Frontal cortex (tissue), 4 donors: ENCODE measurements around the gene TMEM134. TPM values are rescaled to one million over a fixed set of nuclear protein-coding genes. Genes with fewer than 3 reads are reported as not detected.
A peak's percentile ranks its signal among the peaks of the same experiment; 100 is the strongest.

Experiments used
- DNase-seq, 2 donors: peaks; one replicate each; pipeline ENCODE4 v3.0.0; 2012; ENCODE audit warnings: low spot score in 2 of 2
- FAIRE-seq: peaks from 2 replicates; lab custom pipeline; 2012; peaks lifted over from hg19 to GRCh38; lab: Jason Lieb, UNC
- total RNA-seq: library from RNA; depleted of rRNA; stranded (reverse); fragments of >200 nt; gene quantifications from one replicate; pipeline ENCODE4 v1.2.3, GENCODE V29; 2014
- donor health status: control.
- donor health status: control.
- donor health status: control.

Gene TMEM134
- total RNA-seq, 1 donor from 2014 or later = 17.5 TPM

DNA sequence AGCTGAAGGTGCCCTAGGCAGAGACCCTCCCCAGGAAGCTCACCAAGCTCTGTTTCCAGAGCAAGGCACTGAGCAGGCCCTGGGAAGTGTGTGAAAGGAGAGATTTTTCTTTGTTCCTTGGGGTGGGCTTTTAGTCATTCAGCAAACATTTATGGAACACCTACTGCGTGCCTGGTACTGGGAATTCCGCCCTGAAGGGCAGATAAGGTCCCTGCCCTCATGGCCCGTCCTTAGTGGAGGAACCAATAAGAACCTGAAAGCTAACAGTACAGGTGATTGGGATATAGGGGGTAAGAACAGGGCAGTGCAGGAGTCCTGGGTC lies 3.9 kb downstream of the TMEM134 start:
- FAIRE-seq (no peak), DNase-seq (no peak)

DNA sequence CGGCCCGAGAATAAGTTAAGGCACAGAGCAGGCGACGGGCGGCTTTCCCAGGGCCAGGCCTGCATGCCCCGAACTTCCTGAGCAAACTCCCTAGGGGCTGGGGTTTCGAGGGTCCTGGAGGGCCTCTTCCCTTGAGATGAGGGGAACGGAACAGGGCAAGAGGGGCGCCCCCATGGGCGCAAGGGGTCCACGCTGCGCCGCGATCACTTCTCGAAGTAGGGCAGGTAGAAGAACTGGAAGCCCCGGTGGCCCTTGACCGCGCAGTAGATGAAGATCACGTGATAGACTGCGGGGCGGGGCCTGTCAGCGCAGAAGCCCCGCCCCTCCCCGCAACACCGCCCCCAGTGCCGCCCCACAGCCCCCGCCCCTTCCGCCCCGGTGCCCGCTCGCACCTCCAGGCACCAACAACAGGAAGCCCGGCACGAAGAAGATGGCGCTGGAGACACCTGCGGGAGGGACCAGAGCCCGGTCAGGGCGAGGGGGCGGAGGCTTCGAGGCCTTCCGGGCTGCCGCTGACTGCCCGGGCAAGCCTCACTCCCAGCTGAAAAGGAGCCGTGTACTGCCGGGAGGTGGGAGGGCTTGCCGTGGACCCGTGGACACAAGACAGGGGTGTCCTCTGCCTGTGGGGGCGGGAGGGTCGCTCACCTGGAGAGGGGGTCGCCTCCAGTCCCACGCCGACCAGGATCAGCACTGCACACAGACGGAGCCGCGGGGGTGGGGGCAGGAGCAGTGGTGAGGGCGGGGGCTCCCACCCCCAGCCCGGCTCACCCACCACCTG lies 4.5 kb downstream of the TMEM134 start:
- DNase-seq (peak; percentile 84 to 92), FAIRE-seq (no peak)

DNA sequence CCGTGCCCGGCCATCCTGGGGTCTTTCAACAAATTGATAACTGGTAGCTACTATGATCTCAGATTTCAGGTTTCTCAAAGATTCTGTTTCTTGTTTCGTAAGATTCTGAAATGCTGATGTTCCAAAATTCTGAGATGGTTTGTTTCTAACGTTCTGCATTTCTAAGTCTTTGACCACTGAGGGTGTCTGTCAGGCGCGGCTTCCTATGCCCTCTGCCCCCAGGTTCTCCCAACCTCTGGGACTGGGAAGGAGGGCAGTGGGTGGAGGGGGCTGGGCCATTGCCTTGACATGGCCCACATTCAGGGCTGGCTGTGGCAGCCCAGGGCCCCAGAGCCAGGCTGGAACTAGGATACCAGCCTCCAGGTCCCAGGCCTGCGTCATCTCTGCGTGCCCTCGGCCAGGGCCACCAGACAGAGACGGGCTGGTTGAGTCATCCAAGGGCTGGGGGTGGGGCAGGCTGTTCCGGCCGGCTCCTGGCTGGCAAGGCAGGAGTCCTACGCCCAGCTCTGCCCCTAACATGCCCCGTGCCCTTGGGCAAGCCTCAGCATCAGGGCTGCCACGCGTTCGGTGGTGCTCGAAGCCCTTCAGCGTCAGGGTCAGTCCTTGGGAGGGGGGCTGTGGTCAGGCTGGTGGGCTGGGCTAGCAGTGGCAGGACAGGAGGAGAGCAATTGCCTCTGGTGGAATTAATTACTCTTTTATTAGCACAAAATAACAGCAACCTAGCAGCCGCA lies 5.2 kb downstream of the TMEM134 start:
- FAIRE-seq = no peak

DNA sequence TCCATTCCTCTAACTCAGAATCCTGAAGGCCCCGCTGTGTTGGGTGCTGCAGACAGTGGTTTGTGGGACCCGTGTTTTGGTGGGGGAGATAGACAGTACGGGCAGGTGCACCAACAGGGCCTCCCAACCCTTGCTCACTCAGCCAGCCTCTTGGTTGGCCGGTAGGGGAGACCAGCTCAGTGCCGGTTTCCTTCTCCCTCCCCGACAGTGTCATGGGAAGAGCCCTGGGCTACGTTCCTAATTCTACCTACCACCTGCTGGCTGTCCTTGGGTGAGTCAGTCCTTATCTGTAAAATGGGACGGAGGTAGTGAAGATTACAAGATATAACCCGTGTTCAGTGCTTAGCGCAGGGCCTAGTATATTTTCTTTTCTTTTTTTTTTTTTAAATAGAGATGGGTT lies 5.9 kb downstream of the TMEM134 start:
- FAIRE-seq (no peak), DNase-seq (no peak)

More for the DNA sequence above, 5.2 kb downstream of the TMEM134 start:
- DNase-seq = no peak

DNA sequence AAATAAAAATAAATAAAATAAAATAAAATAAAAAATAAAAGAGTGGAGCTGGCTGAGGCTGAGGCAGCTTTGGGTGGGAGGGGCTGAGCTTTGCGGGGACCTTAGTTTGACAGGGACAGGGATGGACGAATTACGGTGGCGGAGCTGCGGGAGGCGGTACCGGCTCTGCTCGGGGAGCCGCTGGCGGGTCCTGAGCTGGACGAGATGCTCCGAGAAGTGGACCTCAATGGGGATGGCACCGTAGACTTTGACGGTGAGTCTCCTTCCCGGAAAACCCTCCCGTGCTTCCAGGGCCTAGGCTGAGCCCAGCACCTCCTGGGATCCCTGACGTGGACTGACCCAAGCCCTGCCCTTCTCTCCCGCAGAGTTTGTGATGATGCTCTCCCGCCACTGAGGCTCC lies 10.8 kb downstream of the TMEM134 start:
- DNase-seq (no peak), FAIRE-seq (no peak)

DNA sequence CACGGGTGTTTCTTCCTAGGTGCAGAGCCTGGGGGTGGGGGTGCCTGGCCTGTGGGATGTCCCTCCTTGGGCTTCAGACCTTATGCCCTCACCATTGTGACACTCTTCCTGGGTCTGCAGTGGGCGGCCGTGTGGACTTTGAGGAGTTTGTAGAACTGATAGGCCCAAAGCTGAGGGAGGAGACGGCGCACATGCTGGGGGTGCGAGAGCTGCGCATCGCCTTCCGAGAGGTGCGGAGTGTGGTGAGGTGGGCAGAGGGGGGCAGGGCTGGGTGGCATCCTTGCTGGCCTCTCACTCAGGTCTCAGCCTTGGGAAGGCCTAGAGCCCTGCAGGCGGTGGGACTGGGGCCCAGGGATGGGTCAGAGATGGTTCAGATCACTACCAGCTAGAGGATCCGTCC lies 11.6 kb downstream of the TMEM134 start:
- DNase-seq = no peak

DNA sequence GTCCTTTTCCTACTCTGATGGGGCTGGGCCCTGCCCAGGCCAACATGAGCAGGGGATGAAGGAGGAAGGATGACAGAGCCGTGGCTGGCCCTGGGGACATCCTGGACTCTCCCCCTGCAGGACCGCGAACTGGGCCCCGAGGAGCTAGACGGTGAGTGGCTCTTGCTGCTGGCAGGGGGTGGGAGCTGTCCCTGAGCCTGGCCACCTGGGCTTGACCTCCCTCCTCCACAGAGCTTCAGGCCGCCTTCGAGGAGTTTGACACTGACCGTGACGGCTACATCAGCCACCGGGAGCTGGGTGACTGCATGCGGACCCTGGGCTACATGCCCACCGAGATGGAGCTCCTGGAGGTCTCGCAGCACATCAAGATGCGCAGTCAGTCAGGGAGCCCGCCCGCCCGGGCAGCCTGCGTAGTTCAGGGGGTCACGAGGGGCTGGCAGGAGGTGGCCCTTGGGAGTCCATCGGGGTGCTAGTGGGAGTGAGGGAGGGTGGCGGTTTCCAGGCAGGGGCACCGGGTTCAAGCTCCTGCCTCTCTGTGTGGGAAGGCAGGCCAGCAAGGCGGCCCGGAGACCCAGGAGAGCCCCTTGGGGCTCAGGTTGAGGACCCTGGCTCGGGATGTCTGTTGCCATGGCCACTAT lies 12.9 kb downstream of the TMEM134 start:
- DNase-seq (no peak), FAIRE-seq (no peak)

More for the DNA sequence above, 11.6 kb downstream of the TMEM134 start:
- no peak for FAIRE-seq

DNA sequence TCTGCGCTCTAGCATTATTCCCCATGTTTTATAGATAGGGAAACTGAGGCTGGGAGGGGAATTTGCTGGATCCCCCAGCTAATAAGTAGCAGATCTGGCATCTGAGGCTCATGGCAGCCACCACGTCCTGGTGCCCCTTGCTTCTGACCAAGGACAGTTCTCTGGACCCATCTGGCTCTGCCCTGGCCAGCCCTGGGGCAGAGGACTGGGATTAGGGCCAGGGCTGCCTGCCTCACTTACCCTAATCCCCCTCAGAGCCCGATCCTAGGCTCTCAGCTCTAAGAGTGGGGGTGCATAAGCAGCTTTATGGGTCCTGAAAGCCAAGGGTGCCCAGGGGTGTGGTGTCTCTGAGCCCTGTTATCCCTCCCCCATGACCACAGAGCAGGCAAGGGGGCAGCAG lies 14.0 kb downstream of the TMEM134 start, which contains the start of gene CABP4:
Gene CABP4 (plus strand): TSS at position 301 of the 400 bp plus-strand sequence. CDS start 70 bp downstream, at position 371.
- FAIRE-seq (no peak), DNase-seq (no peak)

DNA sequence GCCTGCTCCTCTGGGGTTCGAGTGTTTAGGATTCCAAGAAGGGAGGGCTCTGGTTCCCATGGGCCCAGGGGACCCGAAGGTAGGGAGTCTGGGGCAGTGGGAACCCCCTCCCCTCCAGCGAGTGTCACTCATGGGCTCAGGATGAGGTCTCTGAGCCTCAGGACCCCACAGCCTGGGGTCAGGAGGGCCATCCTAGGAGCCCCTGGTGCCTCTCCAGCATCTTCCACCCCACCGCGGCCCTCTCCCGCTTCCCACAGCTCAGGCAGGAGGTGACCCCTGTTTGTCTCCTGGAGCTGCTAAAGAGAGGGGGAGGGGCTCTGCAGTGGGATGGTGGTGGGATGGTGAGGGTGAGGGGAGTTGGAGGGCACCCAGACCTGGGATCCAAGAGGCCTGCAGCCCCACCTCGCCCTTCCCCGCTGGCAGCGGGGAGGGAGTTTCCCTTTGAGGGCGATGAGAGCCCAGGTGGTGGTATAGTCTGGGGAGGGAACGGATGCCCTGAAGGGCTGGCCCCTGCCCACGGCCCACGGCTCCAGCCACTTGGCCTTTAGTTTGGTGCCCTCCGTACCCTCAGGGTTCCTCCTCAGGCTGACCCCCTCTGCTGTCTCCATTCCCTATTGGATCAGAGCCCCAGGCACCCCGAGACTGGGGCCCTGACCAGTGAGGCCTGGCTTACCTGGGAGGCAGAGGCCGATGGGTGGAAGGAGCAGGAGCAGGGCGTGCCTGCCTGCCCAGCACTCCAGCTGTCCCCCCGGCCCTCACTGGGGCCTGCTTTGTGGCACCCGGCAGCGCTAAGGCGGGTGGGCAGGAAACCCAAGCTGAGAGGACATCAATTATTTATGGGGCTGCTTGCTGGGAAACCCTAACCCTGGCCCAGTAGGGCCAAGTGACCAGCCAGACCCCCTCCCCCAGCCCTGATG lies 15.0 kb downstream of the TMEM134 start:
- no peak for DNase-seq
- no peak for FAIRE-seq

DNA sequence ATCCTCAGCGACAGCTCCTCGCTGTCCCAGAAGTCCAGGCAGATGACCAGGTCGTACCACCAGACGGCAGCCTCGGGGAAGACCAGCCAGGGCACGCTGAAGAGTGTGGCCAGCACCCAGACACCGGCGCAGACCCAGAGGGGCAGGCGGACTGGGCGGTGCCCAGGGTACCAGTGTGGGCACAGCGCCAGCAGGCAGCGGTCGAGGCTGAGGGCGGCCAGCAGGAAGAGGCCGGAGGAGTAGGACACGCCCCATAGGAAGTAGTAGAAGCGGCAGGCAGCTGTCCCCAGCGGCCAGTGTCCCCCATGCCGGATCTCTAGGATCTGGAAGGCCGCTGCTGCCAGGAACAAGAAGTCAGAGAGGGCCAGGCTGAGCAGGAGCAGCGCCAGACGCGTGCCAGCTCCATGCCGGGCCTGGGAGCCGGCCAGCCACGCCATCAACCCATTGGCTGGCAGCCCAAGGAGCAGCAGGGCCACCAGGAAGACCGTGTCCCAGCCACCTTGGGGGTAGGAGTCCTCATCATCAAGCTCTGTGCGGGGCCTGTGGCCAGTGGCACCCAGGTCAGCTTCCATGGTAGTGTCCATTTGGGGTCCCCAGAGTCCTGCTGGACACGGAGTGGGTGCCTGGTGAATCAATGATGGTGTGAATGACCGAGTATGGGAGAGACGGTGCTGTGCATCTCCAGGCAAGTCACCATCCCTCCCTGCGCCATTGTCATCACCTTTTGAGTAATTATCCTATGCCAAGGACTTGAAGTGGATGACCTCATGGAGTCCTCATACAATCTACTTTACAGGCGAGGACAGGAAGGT lies 16.7 kb downstream of the TMEM134 start, which contains the start of gene GPR152:
Gene GPR152 (minus strand): TSS at position 589 of the 812 bp plus-strand sequence. CDS start 5 bp downstream, at position 584.
- DNase-seq (no peak), FAIRE-seq (no peak)

DNA sequence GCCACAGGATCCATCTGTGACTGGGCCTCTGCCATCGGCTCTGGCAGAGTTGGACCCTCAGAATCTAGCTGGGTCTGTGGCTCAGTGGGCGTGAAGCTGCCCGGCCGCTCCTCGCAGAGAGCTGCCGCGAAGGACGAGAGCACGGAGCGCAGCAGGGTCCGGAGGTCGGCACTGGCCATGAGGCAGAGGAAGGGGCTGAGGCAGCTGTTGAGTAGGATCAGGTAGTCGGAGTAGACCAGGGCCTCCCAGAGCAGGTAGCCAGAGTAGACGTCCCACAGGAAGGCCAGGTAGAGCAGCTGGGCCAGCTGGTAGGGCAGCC lies 17.4 kb downstream of the TMEM134 start:
- DNase-seq (no peak), FAIRE-seq (no peak)

DNA sequence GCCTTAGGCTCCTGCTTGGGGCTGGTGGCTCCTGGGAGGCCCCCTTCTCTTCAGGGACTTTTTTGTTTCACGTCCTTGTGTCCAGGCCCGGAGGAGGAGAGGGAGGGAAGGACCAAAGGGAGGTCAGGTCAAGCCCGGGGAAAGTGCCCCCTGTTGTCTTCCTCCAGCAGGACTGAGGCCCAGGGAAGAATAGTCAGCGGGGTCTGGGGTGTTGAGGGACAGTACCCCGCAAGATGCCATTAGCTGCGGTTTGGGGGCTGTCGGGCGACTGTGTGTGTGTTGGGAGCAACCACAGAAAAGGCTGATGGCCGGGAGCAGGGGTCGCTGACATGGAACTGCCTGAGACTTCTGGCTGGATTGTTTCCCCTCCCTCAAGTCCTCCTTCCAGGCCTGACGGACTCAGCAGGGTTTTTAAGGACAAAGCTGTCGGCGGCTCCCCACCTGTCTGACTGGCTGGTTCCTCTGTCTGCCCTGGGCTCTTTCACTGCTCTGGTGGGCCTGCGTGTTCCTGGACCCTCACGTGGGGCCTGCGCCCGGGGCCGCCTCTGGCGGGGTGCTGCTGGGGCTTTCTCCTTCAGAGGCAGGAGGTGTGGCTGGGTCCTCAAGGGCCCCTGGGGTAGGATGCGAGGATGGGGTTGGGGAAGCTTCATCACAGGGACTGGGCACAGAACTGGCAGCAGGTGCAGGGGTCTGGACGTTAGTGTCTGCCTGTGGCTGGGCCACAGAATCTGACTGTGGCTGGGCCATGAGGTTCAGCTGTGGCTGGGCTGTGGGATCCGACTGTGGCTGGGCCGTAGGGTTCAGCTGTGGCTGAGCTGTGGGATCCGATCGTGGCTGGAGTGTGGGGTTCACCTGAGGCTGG lies 18.0 kb downstream of the TMEM134 start:
- no peak for DNase-seq
- FAIRE-seq = no peak

DNA sequence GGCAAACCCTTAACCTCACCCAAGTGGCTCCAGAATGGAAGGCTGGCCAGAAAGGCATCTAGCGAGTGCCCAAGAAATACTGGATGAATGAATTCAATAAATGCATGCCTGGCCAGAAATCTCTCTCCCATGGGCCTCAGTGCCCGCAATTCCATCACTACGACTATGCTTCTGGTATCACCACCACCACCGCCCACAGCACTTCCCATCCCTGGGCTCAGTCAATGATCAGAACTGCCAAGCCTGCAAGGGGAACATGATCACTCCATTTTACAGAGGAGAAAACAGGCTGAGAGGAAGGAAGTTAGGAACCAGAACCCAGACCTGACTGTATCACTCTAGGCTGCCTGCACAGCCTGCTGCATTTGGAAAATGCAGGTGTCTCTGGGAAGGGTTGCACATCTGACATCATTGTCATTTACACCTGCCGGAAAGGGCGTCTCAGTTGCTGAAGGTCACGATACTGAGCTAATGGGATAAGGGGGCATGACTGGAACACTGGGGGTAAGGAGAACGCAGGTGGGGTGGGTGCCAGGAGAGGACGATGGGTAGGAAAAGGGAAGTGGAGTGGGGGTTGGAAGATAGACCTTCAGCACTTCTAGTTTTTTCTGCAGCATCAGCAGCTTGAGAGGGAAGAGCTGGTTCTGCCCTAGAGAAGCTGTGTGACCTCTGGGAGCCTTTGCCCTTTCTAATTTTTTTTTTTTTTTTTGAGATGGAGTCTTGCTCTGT lies 19.8 kb downstream of the TMEM134 start:
- DNase-seq (no peak), FAIRE-seq (no peak)

DNA sequence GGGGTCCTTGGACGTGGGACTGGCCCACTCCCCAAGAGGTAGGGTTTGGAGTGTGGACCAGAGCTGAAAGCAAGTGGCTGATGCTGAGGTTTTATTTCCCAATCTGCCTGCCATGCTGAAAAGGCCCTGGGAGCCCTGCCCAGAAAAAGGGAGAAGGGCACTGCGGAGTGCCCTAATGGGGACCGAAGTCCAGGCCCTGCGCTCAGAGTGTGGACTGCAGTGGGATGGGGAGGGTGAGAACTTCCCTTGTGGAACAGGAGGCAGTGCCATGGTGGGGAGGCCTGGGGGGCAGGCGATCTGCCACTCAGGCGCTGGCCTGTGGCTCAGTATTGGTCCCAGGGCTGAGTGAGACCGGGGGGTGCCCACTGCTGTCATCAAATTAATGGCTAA lies 20.8 kb downstream of the TMEM134 start:
- no peak for FAIRE-seq

DNA sequence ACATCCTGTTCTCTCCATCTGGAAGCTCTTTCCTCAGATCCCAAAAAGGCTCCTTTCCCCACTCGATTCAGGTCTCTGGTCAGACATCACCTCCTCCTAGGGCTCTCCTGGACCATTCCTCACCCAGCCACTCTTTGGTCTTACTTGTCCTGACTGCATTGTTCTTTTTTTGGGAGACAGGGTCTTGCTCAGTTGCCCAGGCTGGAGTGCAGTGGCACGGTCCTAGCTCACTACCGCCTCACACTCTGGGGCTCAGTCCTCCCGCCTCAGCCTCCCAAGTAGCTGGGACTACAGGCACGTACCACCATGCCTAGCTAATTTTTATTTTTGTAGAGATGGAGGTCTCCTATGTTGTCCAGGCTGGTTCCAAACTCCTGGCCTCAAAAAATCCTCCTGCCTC lies 23.5 kb downstream of the TMEM134 start:
- FAIRE-seq (no peak), DNase-seq (no peak)

More for the DNA sequence above, 20.8 kb downstream of the TMEM134 start:
- DNase-seq = no peak

DNA sequence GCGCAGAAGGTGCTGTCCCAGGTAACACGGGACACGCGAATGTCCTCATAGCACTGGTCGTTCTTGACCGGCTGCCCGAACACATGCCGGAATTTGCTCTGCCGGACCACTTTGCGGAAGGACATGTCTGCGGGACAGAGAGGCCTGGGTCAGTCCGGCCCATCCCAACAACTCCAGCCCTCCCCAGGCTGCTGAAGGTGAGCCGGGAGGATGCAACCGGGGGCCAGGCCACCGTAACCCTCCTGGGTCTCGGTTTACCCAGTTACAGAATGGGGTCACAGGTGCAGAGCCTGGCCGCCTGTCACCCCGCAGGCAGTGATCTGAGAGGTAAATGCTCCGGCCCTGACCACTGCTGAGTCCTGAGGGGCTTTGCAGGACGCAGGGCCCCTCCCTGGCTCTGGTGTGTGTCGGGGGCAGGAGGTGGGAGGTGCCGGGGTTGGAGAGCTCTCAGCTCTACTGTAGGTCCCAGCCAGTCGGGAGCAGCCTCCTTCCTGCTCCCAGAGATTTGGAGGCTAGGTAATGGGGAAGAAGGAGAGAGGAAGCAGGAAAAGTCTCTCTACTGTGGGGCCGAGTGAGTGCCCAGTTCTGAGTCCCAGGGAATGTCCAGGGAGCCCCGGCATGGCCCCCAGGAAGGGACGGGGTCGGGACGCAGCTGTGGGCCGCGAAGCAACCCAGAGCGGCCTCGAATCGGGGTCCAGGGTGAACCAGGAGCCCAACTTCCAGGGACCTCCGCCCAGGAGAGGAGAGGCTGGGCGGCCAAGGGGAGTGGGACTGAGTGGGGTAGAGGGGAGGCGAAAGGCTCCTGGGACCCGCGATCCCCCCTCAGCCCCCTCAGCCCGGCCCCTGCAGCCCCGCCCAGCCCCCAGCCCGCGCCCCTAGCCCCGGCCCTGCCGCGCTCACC lies 26.3 kb downstream of the TMEM134 start:
- DNase-seq = no peak
- no peak for FAIRE-seq
